Esophagus squamous epithelium (tissue), 5 donors: Measurements from ENCODE around the gene BEND5. TPM values are rescaled to one million over a fixed set of nuclear protein-coding genes. Genes with fewer than 3 reads are reported as not detected.

Experiments
- DNase-seq: peaks from one replicate; lab custom pipeline; 2025; lab: John Stamatoyannopoulos, UW
- H3K27ac ChIP-seq, 4 donors: fragments of 200-600 bp; sonication (generic); one replicate each; pipeline ENCODE4 v1.5.1; 2016 to 2019; ENCODE audit warnings: mild to moderate bottlenecking in 1 of 4
- H3K27me3 ChIP-seq, 4 donors: fragments of 200-600 bp; sonication (generic); 1 replicate in 3 of 4; 2 replicates in 1 of 4; pipeline versions ENCODE4 v1.5.1 to v1.6.0; 2017 to 2021; ENCODE audit warnings: antibody characterized with exemption in 1 of 4
- H3K36me3 ChIP-seq, 3 donors: fragments of 200-600 bp; sonication (generic); one replicate each; pipeline ENCODE4 v1.5.1; 2016 to 2019
- H3K4me1 ChIP-seq, 3 donors: fragments of 200-600 bp; sonication (generic); one replicate each; pipeline ENCODE4 v1.5.1; 2017 to 2019
- H3K4me3 ChIP-seq, 4 donors: fragments of 200-600 bp; sonication (generic); 1 replicate in 3 of 4; 2 replicates in 1 of 4; pipeline ENCODE4 v1.5.1; 2016 to 2019; ENCODE audit warnings: mild to moderate bottlenecking in 2 of 4, moderate library complexity in 1 of 4
- H3K9me3 ChIP-seq, 3 donors: fragments of 200-600 bp; sonication (generic); one replicate each; pipeline ENCODE4 v1.5.1; 2016 to 2019
- POLR2A ChIP-seq, 4 donors: fragments of 450-650 bp; IDR thresholded peaks; one replicate each; pipeline ENCODE4 v1.6.1; 2017; ENCODE audit warnings: antibody characterized with exemption in 4 of 4, mild to moderate bottlenecking in 4 of 4, moderate library complexity in 3 of 4
- WGBS, 2 donors: methylation state at CpG; one replicate each; pipeline ENCODE4 v1.1.5; 2018; 5-methylcytosine and 5-hydroxymethylcytosine counted together
- intact Hi-C: fragments of 100-400 bp; cut with DNase I; formaldehyde crosslinking; loops from one replicate; pipeline ENCODE4 v1.15.0; 2022
- total RNA-seq, 4 donors: library from RNA; depleted of rRNA; stranded (reverse); fragments of >200 nt; gene quantifications; one replicate each; pipeline ENCODE4 v1.1.0, GENCODE V29; 2016
- TF ChIP-seq, protein P1 (sequence below), 6 experiments: fragments of 450-650 bp in 4 of 6; fragments of 200-600 bp in 2 of 6; sonication (generic) in 2 of 6; IDR thresholded peaks; one replicate each; pipeline ENCODE4 v1.5.1; 2016 to 2019; ENCODE audit warnings: antibody characterized with exemption in 6 of 6, mild to moderate bottlenecking in 4 of 6, moderate library complexity in 4 of 6
- donor health status: DM: yes; HTN: yes; CAD: no.

The BEND5 gene
- total RNA-seq, 4 donors from 2014 or later: 1.8 to 2.3 TPM; not detected in 2

DNA sequence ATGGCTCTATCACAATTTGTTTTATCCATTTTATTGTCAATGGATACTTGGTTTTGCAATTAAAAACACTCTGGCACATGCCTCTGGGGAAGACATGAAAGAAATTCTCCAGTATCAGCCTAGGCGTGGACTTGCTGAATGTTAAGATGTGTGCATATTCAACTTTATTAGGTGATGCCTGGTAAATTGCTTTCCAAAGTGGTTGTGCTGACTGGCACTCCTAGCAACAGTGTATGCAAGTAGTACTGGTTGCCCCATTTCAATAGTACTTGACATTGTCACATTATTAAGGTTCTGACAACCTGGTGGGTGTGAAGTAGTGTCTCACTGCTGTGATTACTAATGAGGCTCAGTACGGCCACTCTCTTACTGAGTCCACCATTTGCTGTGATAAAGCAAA, 48.1 kb downstream of the BEND5 start:
- no peak for DNase-seq
- no peak for TF ChIP-seq POLR2A (IDR thresholded peaks at IDR 0.05)
- TF ChIP-seq, protein P1, sequence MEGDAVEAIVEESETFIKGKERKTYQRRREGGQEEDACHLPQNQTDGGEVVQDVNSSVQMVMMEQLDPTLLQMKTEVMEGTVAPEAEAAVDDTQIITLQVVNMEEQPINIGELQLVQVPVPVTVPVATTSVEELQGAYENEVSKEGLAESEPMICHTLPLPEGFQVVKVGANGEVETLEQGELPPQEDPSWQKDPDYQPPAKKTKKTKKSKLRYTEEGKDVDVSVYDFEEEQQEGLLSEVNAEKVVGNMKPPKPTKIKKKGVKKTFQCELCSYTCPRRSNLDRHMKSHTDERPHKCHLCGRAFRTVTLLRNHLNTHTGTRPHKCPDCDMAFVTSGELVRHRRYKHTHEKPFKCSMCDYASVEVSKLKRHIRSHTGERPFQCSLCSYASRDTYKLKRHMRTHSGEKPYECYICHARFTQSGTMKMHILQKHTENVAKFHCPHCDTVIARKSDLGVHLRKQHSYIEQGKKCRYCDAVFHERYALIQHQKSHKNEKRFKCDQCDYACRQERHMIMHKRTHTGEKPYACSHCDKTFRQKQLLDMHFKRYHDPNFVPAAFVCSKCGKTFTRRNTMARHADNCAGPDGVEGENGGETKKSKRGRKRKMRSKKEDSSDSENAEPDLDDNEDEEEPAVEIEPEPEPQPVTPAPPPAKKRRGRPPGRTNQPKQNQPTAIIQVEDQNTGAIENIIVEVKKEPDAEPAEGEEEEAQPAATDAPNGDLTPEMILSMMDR (IDR thresholded peaks at IDR 0.05): no peak
- Histone ChIP-seq H3K4me1 (no peaks in the 10 kb centered on the region), H3K27ac (no peak overlapping the region), H3K36me3 (peaks cover 0 to 10% (median 0%) of the 10 kb centered on the region in 3 donors), H3K4me3 (no peak overlapping the region), H3K27me3 (no peaks in the 10 kb centered on the region), H3K9me3 (no peaks in the 10 kb centered on the region)
- intact Hi-C loops: no loop called here
- 88 to 100% methylated on average over 2 of the region's 2 CpGs for WGBS, 2 donors

DNA sequence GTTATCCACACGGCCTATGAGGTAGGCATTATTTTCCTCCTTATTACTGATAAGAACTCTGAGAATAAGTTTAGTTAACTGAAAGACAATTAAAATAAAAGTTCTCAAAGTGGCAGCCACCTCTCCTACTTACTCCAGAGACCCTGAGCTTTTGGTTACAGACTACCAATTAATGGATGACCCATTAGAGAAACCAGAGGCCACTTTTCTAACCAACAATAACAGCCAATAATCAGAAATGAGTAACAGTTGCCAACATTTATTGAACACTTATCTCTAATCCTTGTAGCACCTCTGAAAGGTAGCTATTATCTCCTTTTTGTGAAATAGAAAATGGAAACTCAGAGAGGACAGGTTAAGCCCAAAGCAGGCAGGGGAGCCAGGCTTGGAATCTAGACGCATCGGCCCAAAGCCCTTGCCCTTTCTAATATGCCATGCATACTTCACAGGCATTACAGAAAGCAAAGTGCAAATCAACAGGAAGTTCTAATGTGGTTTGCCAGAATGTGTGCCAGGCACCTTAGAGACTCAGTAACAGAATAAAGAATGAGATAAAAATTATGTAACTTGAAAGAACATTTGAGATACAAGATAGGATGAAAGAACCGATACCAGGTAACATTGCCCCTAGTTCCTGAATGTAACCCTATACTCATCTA, 50.0 kb downstream of the BEND5 start:
- Histone ChIP-seq H3K9me3 (no peaks in the 10 kb centered on the region), H3K4me3 (no peak overlapping the region), H3K27me3 (no peaks in the 10 kb centered on the region), H3K36me3 (peaks cover 0 to 7% (median 0%) of the 10 kb centered on the region in 3 donors), H3K27ac (no peak overlapping the region), H3K4me1 (no peaks in the 10 kb centered on the region)
- no peak for TF ChIP-seq POLR2A (IDR thresholded peaks at IDR 0.05)
- TF ChIP-seq, protein P1 (IDR thresholded peaks at IDR 0.05): no peak
- intact Hi-C loops: no loop called here
- WGBS, 2 donors: 72 to 89% methylated on average over 4 of the region's 4 CpGs
- no peak for DNase-seq

DNA sequence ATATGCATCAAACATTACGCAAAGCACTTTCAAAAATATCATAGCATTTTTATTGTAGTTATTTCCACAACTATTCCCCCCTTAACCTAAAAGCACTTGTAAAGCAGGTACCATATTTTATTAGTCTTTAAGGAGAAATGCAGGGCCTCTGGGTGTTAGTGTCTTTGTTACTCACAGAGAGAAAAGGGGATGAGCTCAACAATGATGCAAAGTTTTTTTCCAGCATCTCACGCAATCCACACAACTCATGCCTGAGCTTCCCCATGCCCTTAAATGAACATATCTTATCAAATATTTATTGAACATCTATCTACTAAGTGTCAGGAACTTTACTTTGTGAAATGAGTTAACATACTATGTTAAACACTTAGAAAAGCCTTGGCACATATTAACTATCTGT, 50.6 kb downstream of the BEND5 start:
- Histone ChIP-seq H3K27ac (no peak overlapping the region), H3K9me3 (no peaks in the 10 kb centered on the region), H3K4me3 (no peak overlapping the region), H3K27me3 (no peaks in the 10 kb centered on the region), H3K4me1 (no peaks in the 10 kb centered on the region), H3K36me3 (peaks cover 0 to 7% (median 0%) of the 10 kb centered on the region in 3 donors)
- DNase-seq: no peak
- intact Hi-C loops: no loop called here
- no peak for TF ChIP-seq POLR2A (IDR thresholded peaks at IDR 0.05)
- TF ChIP-seq, protein P1 (IDR thresholded peaks at IDR 0.05): no peak
- 94 to 100% methylated on average over 2 of the region's 2 CpGs for WGBS, 2 donors

DNA sequence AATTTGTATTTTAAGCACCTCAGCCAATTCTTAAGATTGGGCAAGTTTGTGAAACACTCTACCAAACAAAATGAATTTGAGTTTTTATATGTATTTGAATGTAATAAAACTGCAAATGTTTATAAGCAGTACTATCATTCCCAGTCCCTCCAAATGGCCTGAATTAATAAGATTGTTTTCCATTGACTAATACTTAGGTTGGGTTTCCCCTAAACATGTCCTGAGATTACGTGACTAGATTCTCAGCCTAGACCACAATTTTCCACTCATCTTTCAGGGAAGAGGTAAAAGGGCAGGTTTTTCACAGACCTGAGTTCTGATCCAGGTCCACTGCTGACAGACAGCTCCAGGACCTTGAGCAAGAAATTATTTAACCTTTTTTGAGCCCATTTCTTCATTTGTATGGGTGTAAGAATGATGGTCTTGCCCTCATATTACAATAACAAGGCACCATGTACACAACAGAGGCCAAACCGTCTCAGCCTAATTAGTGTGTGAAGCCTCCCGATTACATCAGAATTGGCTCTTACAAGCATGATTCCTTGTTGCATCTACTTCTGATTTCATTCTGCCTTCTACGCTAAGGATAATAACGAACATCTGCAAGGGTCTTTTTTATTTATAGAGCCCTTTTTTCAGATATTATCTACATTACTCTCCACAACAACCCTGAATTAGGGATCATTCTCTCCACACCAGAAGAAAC, 51.2 kb downstream of the BEND5 start:
- H3K27ac ChIP-seq: no peak overlapping the region
- H3K4me3 ChIP-seq: no peak overlapping the region
- TF ChIP-seq POLR2A (IDR thresholded peaks at IDR 0.05): no peak
- TF ChIP-seq, protein P1 (IDR thresholded peaks at IDR 0.05): no peak
- H3K27me3 ChIP-seq: no peaks in the 10 kb centered on the region
- H3K4me1 ChIP-seq: no peaks in the 10 kb centered on the region
- WGBS, 2 donors: 65 to 83% methylated on average over 5 of the region's 5 CpGs
- intact Hi-C loops: no loop called here
- H3K9me3 ChIP-seq: no peaks in the 10 kb centered on the region
- peaks cover 0 to 7% (median 0%) of the 10 kb centered on the region in 3 donors for H3K36me3 ChIP-seq
- no peak for DNase-seq

DNA sequence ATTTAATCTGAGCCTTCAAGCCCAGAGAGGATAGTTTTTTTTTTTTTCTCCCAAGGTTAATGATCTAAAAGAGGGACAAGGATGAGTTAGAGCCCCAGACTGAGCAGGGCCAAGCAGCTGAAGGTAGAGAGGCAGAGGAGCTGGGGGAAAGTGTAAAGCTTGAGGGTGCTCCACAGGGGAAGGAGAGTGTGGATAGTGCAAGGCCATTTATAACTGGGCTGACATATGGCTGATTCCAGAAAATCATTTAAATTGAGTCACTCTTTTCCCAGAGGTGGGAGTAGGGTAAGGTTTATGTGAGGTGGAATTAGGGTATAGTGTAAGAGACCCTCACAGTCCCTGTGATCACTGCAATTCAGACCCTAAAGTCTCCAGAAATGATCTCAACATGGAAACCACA, 55.8 kb downstream of the BEND5 start:
- Histone ChIP-seq H3K4me3 (no peak overlapping the region), H3K36me3 (no peaks in the 10 kb centered on the region), H3K9me3 (no peaks in the 10 kb centered on the region), H3K4me1 (no peaks in the 10 kb centered on the region), H3K27me3 (no peaks in the 10 kb centered on the region), H3K27ac (no peak overlapping the region)
- intact Hi-C loops: no loop called here
- TF ChIP-seq POLR2A (IDR thresholded peaks at IDR 0.05): no peak
- TF ChIP-seq, protein P1 (IDR thresholded peaks at IDR 0.05): no peak
- no peak for DNase-seq
